Mononuclear cell (primary cell): ENCODE results near the gene SNRNP35. TPM values are rescaled to one million over a fixed set of nuclear protein-coding genes. Genes with fewer than 3 reads are reported as not detected.
"Not testable (repeated sequence)": the region's sequence is repeated elsewhere in the genome, so short reads cannot be mapped to it uniquely, and the experiment has no call there.

Source experiments
- H3K27me3 ChIP-seq: 2 replicates; pipeline ENCODE4 v1.6.0; 2011; ENCODE audit warnings: low read length, control low read depth; ENCODE audit not compliant: insufficient read depth
- H3K4me1 ChIP-seq: 2 replicates; pipeline ENCODE4 v1.5.1; 2011; ENCODE audit warnings: mild to moderate bottlenecking, low read length, control low read depth; ENCODE audit not compliant: insufficient read depth
- H3K4me3 ChIP-seq: 2 replicates; pipeline ENCODE4 v1.5.1; 2011; ENCODE audit warnings: mild to moderate bottlenecking, low read length, moderate library complexity
- H3K9me3 ChIP-seq: 2 replicates; pipeline ENCODE4 v1.5.1; 2011; ENCODE audit warnings: low read depth, mild to moderate bottlenecking, control low read depth, low read length
- total RNA-seq: library from RNA; depleted of rRNA; stranded (reverse); fragments of >200 nt; gene quantifications from one replicate; pipeline ENCODE4 v1.2.3, GENCODE V29; 2012

The SNRNP35 gene
- total RNA-seq, 1 donor: 13.7 TPM

DNA sequence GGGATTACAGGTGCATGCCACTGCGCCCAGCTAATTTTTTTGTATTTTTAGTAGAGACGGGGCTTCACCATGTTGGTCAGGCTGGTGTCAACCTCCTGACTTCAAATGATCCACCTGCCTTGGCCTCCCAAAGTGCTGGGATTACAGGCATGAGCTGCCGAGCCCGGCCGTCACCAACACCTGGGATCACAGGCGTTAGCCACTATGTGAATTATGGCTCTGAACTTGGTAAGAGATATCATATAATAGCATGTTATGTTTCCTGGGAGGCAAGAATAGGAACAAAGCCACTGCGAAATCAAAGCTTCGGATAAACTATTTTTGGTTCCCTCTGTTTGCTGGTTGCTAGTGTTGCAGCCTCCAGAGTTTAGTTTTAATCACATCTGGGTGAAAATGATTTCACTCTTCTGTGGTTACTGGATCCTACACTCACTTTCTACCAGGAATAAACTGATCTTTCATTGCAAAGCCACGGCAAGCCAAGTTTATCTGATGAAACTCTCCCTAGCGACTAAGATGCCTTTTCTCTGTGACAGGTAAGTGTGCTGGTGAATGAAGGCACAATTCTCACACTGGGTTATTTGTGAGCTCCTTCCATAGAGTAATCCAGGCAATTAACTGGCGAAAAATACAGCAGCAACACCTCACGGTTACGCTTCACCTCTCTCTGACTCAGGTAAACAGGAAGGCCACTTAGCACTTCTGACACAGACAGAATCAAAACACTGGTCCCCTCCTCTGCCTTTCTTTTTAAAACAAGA, 16.7 kb downstream of the SNRNP35 start:
- no peaks in the 10 kb centered on the region for H3K27me3 ChIP-seq
- no peak overlapping the region for H3K4me3 ChIP-seq
- H3K4me1 ChIP-seq: peaks cover 16% of the 10 kb centered on the region
- H3K9me3 ChIP-seq: no peaks in the 10 kb centered on the region

DNA sequence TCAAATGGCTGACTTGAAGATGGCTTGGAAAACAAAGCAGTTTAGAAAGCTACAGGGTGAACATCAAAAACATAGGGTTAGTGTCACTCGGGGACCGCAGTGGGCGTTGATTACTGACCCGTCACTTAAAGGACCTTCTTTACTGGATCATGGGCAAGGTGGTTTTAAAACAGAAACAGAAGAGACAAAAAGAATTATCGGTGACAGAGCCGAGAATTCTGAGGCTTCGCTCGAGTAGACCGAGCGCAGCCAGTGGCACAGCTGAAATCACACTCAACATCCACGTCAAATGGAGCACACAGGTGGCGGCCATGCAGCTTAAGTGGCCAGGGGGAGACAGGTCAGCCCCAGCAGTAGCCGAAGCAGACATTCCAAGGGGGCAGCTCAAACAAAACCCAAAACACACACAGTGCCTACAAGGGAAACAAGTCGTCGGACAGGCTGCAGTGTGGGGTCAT, 17.3 kb downstream of the SNRNP35 start:
- no peak overlapping the region for H3K4me3 ChIP-seq
- H3K4me1 ChIP-seq: peaks cover 16% of the 10 kb centered on the region
- H3K27me3 ChIP-seq: no peaks in the 10 kb centered on the region
- H3K9me3 ChIP-seq: no peaks in the 10 kb centered on the region

DNA sequence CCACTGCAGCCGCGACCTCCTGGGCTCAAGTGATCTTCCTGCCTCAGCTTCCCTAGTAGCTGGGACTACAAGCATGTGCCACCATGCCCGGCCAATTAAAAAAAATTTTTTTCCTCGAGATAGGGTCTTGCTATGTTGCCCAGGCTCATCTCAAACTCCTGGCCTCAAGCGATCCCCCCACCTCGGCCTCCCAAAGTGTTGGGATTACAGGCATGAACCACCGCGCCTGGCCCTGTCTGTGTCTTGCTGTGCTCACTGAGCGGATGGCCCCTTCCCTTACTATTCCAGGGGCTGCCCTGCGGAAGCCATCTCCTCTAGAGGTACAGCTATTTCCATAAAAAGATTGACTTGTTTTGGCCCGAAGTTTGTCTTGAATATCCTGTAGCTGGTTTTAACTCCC, 20.1 kb downstream of the SNRNP35 start:
- peaks cover 16% of the 10 kb centered on the region for H3K4me1 ChIP-seq
- H3K27me3 ChIP-seq: no peaks in the 10 kb centered on the region
- no peaks in the 10 kb centered on the region for H3K9me3 ChIP-seq
- no peak overlapping the region for H3K4me3 ChIP-seq

DNA sequence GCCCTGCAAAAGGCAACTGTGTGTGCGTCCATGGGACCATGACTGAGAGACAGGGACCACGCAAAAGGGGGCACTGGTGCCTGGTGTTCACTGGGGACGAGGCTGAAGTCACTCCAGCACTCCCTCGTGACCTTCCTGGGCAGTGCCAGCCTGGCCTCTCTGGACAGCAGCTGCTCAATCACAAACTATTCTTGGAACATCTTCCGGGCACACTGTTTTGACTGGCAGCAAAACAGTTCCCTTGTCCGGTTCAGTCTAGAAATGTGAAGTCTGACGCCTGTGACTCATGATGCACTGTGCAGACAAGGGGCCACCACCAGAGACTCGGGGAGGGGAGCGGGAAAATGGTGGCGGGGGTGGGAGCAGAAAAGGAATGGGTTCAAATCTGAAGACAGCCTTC, 20.8 kb downstream of the SNRNP35 start:
- Histone ChIP-seq H3K9me3 (no peaks in the 10 kb centered on the region), H3K4me1 (peaks cover 19% of the 10 kb centered on the region), H3K4me3 (no peak overlapping the region), H3K27me3 (no peaks in the 10 kb centered on the region)

DNA sequence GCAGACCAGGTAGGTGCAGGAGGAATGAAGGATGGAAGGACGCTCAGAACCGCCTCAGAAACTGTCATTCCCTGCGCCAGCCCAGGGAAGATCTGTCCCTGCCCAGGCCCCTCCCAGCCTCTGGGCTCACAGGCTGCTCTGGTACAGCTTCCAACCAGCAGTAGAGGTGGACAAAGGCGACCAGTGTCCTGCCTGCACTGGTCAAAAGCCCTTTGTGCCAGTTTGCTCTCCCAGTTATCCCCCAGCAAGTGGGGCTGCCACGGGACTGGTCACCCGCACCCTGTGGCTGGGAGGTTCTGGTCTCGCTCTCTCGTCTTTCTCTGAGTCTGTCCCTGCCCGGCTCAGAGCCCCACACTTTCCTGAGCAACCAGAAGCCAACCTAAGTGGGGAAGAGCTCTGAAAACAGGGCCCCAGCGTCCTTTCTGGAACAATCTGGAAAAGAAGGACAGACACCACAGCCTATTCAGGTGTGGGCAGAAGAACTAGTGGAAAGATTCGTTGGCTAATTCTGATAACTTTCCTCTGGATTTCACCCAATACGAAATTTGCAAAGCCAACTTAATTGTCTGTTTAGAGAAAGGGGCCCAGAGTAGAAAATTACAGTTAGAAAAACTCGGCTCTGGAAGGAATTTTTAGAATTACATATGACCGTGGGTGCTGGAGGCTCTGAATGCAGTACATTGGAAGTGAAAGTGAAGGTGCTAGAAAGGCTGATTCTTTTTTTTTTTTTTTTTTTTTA, 21.7 kb downstream of the SNRNP35 start:
- Histone ChIP-seq H3K27me3 (no peaks in the 10 kb centered on the region), H3K4me1 (peaks cover 21% of the 10 kb centered on the region), H3K4me3 (no peak overlapping the region), H3K9me3 (no peaks in the 10 kb centered on the region)

DNA sequence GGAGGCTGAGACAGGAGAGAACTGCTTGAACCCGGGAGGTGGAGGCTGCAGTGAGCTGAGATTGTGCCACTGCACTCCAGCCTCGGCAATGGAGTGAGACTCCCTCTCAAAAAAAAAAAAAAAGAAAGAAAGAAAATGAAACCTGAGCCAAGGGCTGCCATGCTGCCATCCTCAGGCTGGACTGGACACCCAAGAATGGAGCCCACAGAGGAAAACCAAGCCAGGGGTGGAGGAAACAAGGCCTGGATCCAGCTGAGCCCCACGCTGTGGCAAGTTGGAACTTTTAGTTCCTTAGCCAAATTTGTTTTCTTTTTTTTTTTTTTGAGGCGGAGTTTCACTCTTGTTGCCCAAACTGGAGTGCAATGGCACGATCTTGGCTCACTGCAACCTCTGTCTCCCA, 23.3 kb downstream of the SNRNP35 start:
- not testable (repeated sequence) for H3K4me1 ChIP-seq, H3K27me3 ChIP-seq

DNA sequence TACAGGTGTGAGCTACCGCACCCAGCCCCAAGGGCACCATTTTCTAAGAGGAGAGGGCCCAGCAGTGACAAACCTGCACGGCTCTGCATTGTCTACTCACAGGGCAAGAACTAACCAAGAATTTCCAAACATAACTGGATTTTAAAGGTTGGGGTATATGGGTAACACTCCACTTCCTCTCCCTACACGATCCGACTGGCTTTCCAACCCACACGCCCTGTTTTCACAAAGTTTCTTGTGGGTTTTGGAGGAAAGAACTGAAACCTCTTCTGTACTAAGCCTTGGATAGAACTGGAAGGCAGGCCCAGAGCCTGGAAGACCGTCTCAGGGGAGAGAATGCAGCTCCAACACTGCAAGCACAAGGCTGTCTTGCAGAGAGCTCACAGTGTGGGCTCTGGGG, 24.9 kb downstream of the SNRNP35 start:
- Histone ChIP-seq H3K27me3 (no peaks in the 10 kb centered on the region), H3K4me1 (peaks cover 10% of the 10 kb centered on the region), H3K4me3 (no peak overlapping the region), H3K9me3 (no peaks in the 10 kb centered on the region)

More for the DNA sequence above, 23.3 kb downstream of the SNRNP35 start:
- H3K9me3 ChIP-seq, H3K4me3 ChIP-seq: not testable (repeated sequence)

DNA sequence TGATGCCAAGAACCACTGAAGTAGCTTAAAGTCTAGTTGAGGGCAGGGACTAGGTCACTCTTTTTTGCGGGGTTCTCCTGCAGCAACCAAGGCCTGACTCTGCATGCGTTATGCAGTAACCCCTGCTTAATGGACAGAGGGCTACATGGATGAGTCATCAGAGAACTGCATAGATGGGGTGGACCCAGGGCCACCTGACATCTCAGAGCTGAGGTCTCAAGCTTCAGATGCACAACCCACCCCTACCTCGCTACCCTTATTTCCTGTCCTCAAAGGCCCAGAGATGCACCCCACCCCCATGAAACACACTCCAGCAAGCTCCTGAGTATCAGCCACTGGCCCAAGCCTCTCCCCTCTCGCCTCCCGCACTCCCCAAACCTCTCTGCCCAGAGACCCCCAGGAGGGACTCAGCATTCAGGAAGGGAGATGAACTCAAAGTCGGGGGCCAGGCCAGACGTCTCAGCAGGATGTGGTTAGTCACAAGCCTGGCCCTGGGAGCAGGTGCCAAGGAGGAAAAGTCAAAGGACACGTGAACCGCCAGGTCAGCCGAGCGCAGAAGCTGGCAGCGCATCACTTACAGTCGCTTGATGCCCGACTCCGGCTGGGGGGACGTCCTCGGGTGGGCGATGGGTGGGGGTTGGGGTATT, 25.8 kb downstream of the SNRNP35 start:
- Histone ChIP-seq H3K9me3 (no peaks in the 10 kb centered on the region), H3K27me3 (no peaks in the 10 kb centered on the region), H3K4me3 (no peak overlapping the region), H3K4me1 (peaks cover 10% of the 10 kb centered on the region)

DNA sequence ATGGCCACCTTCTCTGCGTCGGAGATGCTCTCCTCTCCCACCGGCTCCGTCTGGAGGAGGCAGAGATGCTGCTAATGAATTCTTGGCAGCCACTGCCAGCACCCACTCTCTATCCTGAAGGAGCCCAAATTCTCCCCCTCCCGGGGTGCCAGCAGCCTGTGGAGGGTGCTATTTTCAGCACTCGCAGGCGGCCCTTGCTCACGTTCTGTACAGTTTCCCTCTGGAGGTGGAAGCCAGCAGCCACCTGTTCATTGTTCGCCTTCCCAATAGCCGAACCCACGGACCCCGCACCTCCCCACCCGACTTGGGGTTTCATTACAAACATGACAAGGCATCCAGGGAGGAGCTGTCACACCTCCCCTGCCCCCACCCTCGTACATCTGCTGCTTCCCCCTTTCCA, 27.8 kb downstream of the SNRNP35 start:
- Histone ChIP-seq H3K27me3 (no peaks in the 10 kb centered on the region), H3K4me3 (no peak overlapping the region), H3K9me3 (no peaks in the 10 kb centered on the region), H3K4me1 (peaks cover 10% of the 10 kb centered on the region)

DNA sequence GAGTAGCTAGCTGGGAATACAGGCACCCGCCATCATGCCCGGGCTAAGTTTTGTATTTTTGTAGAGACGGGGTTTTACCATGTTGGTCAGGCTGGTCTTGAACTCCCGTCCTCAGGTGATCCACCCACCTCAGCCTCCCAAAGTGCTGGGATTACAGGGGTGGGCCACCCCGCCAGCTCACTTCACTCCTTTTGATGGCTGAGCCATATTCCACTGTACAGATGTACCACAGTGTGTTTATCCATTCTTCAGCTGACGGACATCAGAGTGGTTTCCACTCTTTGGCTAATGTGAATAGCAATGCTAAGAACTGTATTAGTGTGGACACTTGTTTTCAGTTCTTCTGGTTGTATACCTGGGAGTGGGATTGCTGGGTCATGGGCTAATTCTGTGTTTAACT, 29.5 kb downstream of the SNRNP35 start:
- Histone ChIP-seq H3K4me1 (peaks cover 10% of the 10 kb centered on the region), H3K9me3 (no peaks in the 10 kb centered on the region), H3K27me3 (no peaks in the 10 kb centered on the region), H3K4me3 (no peak overlapping the region)

DNA sequence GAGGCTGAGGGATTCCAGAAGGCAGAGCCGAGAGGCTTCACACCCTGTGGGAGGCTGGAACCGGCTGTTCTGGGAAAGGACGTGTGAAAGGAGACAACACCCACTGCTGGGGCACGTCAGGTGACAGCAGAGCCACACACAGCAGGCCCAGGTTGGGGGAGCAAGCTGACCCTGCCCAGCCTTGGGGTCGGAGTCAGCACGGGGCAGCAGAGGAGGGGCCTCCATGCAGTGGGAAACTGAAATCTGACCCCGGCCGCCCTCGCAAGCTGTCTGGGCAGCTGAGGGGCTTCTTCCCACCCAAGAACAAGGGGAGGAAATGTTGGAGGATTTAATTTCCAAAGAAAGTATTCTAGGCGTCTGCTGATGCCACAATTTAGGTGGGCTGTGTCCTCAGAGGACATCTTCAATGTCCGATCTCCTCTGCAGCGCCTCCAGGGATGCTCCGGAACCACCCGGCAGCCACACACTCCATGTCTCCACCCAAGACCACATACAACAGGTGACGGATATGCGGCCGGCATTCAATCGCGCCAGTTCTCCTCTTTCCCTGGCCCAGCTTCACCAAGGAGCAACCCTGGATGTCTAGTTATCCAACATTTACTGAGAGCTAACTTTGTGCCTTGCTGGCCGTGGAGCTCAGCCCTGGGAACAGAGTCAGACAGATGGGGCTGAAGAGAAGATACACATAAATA, 30.7 kb downstream of the SNRNP35 start:
- Histone ChIP-seq H3K4me1 (peaks cover 7% of the 10 kb centered on the region), H3K27me3 (no peaks in the 10 kb centered on the region), H3K4me3 (no peak overlapping the region), H3K9me3 (no peaks in the 10 kb centered on the region)

DNA sequence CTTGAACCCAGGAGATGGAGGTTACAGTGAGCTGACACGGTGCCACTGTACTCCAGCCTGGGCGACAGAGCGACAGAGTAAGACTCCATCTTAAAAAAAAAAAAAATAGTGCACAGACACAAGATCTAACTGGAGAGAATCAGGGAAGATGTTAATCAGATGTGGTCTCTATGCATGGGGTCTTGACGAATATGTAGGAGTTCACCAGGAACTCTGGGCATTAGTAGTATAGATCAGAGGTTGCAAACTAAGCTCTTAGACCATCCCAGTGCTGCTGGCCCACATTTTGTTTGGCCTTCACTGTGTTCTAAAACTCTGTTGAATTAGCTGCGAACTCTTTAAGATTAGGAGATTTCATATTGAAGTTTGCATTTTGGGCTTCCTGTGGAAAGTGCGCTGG, 31.6 kb downstream of the SNRNP35 start:
- Histone ChIP-seq H3K27me3 (no peaks in the 10 kb centered on the region), H3K4me1 (no peaks in the 10 kb centered on the region), H3K4me3 (no peak overlapping the region), H3K9me3 (no peaks in the 10 kb centered on the region)

DNA sequence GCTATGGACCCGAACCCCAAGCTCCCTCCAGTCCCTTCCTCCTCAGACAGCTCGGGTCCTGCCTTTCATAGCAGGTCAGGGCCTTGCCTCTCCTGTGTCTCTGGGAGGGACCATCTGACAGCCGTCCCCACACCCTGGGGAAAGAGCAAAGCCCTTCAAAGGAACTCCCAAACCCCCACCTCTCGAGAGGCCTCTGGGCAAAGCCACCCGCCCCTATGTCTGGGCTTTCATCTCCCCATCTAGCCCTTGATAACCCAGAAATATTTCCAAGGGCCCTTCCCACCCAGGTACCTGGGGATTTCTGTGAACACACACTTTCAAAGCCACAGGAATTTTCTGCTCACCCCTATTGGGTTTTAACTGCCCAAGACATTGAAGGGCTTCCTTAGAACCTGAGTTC, 32.1 kb downstream of the SNRNP35 start:
- H3K9me3 ChIP-seq: no peaks in the 10 kb centered on the region
- no peaks in the 10 kb centered on the region for H3K27me3 ChIP-seq
- no peak overlapping the region for H3K4me3 ChIP-seq
- H3K4me1 ChIP-seq: no peaks in the 10 kb centered on the region

DNA sequence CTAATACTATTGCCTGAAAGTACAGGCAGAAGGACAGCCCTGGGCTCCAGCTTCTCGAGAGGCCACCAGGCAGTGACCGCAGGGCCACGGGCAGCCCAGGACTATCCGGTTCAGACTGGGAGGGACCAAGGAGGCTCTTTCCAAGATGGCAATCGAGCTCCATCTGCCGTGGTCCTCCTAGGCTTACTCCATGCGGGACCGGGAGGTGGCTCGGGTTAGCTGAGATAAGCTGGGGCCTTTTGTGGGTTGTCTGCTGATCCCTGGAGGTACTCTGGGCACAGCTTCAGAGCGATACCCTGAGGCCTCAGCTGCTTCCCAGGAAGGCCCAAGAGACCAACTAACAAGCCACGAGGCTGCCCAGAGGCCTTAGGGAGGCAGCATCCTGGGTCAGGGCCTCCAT, 33.1 kb downstream of the SNRNP35 start:
- H3K27me3 ChIP-seq: no peaks in the 10 kb centered on the region
- H3K4me3 ChIP-seq: no peak overlapping the region
- no peaks in the 10 kb centered on the region for H3K4me1 ChIP-seq
- no peaks in the 10 kb centered on the region for H3K9me3 ChIP-seq

DNA sequence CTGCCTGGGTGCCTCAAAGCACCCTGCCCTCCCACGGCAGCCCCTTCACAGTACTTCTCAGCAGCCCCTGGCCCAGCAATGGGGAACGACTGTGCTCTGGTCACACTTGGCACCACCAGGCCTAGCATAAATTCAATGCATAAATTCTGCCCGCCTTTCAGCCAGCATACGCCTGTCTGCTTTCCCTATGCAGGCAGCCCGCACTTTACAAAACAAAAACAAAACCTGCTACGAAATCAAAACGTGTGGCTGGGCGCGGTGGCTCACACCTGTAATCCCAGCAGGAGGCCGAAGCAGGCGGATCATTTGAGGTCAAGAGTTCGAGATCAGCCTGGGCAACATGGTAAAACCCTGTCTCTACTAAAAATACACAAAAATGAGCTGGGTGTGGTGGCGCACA, 33.5 kb downstream of the SNRNP35 start:
- Histone ChIP-seq H3K27me3 (no peaks in the 10 kb centered on the region), H3K9me3 (no peaks in the 10 kb centered on the region), H3K4me3 (no peak overlapping the region), H3K4me1 (no peaks in the 10 kb centered on the region)
